Stimulated activated CD8-positive, alpha-beta memory T cell treated with anti-CD3 and anti-CD28 coated beads, Interleukin-4, amount 100 ng/mL, for 24 hours (primary cell): ENCODE results near the gene UBE3B.
"Not testable (repeated sequence)": the region's sequence is repeated elsewhere in the genome, so short reads cannot be mapped to it uniquely, and the experiment has no call there.

Source experiments
- DNase-seq: peaks from one replicate; pipeline ENCODE4 v3.0.0-alpha.2; 2020; ENCODE audit warnings: low read depth

UBE3B gene

DNA sequence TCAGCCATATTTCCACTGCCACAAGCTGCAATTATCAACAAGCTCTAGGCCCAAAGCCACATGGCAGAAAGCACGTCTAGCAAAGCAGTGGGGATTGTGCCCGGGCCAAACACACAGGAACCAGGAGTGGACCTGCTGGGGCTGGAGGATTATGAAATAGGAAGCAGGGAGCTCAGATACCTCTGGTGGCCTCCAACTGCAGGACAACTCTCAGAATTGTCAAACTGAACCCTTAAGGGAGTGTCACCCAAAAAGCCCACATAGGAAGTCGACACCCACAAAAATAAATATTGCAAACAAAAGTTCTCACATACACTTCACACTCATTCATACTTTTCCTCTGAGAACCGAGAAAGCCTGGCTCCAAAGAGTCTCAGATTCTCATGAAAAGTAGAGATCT lies 26.5 kb upstream of the UBE3B start:
- DNase-seq: no peak

- DNase-seq: no peak
Measured at GRCh38 chr12:109451400-109451799, 26.0 kb upstream of the UBE3B start.

DNA sequence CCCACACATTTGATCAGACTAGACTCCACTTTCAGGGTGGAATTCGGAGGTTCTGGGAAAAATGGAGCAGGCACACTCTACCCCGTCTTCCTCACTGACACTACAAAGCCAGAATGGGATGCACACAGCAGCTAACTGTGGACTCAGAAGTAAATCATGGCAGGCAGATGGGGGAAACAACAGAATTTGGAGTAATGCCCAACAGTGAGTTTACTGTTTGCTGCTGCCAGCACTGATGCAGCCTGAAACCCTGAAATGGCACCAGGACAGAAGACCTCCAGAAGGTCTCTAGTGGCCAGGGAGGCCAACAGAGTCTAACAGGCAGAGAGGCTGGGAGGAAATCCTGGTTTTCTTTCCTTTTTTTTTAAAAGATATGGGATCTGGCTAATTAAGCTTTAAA lies 24.9 kb upstream of the UBE3B start:
- no peak for DNase-seq

GRCh38 chr12:109455706-109456105 lies 21.7 kb upstream of the UBE3B start:
- no peak for DNase-seq

DNA sequence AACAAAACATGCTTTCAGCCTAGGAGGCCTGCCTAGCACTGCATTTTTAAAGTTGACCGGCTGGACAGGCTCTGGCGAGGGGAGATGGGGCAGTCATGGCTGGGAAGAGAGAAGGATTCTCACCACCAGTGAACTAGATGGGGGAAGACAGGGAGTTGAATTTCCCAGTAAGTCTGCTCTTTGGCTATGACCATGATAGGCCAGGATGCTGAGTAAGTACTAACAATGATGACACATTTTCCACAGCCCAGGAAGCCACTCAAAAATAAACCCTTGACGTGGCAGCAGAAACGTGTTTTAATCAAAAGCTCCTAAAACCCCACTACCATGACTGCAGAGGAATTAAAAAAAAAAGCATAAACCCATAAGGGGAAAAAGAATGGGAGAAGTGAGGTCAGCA lies 19.3 kb upstream of the UBE3B start:
- DNase-seq: no peak

GRCh38 chr12:109458771-109459208 lies 18.6 kb upstream of the UBE3B start:
- DNase-seq: no peak

GRCh38 chr12:109459247-109459646 lies 18.2 kb upstream of the UBE3B start:
- no peak for DNase-seq

GRCh38 chr12:109460538-109460937 lies 16.9 kb upstream of the UBE3B start:
- no peak for DNase-seq

GRCh38 chr12:109461049-109461845 lies 16.2 kb upstream of the UBE3B start:
- no peak for DNase-seq

DNA sequence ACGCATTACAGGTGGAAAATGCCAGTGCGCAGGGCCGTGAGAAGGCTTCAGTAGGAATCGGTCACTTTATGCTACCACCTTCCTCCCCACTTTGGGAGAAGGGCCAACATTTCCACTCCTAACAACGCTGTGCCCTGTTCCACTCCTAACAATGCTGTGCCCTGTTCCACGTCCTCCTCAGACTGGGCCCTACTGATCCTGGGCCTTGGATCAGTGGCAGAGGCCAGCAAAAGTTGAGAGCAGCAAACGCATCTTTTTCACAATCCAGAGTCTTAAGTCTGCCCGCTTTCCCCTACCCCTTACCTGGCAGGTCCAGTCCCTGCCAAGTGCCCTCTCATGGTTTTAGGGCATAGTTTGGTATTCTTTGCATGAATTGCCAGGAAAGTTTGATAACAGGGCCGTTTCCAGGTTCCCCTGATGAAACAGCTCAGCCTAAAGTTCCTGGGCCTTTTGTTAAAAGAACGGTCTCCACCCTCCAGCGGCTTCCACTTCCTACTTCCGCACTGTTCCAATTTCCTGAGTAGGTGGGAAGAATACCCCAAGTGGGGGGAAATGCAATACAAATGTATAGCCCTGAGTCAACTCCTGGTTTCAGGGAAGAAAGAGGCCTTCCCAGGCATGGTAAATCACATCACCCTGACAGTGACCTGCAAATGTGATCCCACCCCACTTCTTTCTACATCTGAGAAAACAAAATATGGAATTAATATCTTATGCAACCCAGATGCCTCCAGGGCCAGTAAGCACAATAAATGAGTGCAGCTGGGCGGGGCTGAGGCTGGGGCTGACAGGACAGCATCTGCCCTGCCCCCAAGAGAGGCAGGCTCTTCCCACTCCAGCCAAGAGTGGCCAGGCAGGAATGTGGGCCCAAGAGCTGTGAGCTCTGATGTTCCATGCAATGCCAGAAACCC lies 15.3 kb upstream of the UBE3B start:
- no peak for DNase-seq

- DNase-seq: no peak
Measured at GRCh38 chr12:109462868-109463692, 14.4 kb upstream of the UBE3B start.

- DNase-seq: no peak
Measured at GRCh38 chr12:109463756-109464155, 13.7 kb upstream of the UBE3B start.

- DNase-seq: no peak
Measured at GRCh38 chr12:109464642-109465351, 12.6 kb upstream of the UBE3B start.

DNA sequence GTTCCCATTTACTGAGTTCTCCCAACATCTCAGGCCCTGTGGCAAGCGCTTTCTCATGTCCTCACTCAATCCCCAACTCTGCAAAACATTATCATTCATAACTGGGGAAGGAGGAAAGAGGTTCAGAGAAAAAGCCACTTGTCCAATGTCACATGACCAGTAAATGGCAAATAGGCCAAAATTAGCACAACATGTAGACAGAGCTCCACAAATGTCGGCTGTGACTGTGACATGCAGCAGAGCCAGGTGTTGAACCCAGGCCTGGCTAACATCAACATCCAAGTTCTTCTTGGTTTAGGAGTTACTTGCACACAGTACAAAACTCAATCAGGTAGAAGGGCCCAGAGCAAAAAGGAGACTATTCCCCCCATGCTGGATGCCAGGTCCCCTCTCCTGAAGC lies 11.1 kb upstream of the UBE3B start:
- DNase-seq: no peak

DNA sequence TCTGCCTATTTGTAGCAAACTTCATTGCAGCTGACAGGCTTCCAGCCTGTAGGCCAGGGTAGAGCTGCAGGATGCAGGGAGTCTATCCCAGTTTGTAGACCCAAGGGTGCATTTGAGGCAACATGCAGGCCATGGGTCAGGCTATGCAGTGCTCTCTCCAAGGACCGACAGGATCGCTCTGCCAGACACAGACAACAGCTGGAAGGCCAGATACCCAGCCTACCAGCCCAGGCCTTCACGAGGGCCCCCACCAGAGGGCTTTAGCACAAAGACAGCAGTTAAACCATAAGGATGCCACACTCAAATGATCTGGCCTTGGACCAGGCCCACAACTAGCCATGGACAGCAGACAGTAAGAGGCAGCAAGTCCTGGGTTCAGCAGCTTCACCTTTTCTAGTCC lies 10.6 kb upstream of the UBE3B start:
- no peak for DNase-seq

DNA sequence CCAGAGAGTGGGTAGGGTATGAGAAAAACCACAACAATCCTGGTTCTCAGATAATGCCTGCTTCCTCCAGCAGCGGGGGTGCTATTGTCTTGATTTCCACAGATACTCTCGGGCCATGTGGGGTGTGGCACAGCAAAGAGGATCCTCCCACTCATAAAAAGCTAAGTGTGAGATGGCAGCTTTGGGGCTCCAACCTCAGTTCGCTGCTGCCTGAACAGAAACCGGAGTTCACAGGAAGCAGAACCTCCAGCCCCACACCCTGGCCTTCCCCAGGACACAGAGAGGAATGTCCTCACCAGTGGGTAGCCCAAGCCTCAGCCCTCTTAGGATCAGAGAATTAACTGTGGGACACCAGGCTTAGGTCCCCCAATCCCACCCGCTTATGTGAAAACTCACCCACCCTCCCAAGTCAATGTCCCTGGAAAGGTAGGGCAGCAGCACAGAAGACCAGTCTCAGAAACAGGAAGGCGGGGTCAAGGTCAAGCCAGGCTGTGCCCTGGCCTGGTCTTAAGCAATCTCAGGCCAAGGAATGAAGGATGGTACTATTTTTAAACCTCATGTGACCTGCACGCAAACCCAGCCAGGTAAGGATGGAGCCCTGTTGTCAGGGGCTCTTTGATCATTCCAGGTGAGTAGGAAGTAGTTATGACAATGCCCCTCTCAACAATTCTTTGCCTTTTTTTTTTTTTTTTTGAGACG lies 9.3 kb upstream of the UBE3B start:
- DNase-seq: no peak

DNA sequence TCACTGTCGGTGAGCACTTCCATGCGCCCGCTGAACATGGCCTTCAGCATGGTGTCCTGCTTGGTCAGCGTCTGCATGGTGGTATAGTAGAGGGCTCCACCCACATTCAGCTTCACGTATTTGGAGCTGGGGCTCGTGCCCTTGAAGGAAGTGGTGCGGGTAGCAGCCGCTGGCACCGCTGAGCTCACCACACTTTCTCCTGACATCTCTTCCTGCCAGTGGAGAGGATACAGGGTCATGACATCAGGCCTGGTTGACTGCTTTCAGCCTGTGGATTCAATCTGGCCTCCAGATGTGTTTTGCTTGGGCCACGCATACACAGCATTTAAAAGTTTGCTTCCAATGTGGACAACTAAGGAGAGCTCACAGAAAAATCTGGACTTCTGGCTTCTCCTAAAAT lies 7.9 kb upstream of the UBE3B start:
- no peak for DNase-seq

- DNase-seq: no peak
Measured at GRCh38 chr12:109473006-109473405, 4.4 kb upstream of the UBE3B start.

- DNase-seq: not testable (repeated sequence)
Measured at GRCh38 chr12:109473526-109474270, 3.7 kb upstream of the UBE3B start.

GRCh38 chr12:109475121-109475520 lies 2.3 kb upstream of the UBE3B start:
- DNase-seq: no peak
